Thyroid gland (tissue), 4 donors: ENCODE results near the gene ARMH2.

Source experiments
- POLR2A ChIP-seq, 2 donors: fragments of 450-650 bp; IDR thresholded peaks; one replicate each; pipeline ENCODE4 v1.6.1; 2017; ENCODE audit warnings: antibody characterized with exemption in 2 of 2, mild to moderate bottlenecking in 2 of 2, moderate library complexity in 1 of 2
- TF ChIP-seq, protein P1 (sequence below), 6 experiments: fragments of 200-600 bp in 3 of 6; fragments of 450-650 bp in 3 of 6; sonication (generic) in 3 of 6; IDR thresholded peaks; one replicate each; pipeline ENCODE4 v1.5.1; 2016 to 2019; ENCODE audit warnings: antibody characterized with exemption in 6 of 6, mild to moderate bottlenecking in 2 of 6, inconsistent platforms in 1 of 6, moderate library complexity in 1 of 6

DNA sequence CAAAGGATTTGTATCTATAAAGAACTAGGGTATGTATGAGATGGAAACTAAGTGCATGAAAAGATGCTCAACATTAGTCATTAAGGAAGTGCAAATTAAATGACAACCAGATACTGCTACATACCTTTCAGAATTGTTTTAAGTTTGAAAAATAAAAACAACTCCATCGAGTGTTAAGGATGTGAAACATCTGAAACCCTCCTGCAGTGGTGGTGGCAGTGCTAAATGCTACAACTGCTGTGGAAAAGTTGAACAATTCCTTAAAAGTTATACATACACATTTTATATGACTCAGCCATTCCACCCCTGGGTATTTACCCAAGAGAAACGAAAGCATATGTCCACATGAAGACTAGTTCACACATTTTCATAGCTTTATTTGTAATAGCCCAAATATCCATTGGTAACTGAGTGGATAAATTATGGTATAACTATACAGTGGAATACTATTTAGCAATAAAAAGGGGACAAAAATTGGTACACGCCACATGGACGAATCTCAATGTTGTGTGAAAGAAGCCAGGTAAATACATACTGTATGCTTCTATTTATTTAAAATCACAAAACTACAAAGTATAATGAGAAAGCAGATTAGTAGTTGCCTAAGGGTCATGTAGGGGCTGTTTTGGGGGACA lies 10.6 kb downstream of the ARMH2 start:
- TF ChIP-seq, protein P1, sequence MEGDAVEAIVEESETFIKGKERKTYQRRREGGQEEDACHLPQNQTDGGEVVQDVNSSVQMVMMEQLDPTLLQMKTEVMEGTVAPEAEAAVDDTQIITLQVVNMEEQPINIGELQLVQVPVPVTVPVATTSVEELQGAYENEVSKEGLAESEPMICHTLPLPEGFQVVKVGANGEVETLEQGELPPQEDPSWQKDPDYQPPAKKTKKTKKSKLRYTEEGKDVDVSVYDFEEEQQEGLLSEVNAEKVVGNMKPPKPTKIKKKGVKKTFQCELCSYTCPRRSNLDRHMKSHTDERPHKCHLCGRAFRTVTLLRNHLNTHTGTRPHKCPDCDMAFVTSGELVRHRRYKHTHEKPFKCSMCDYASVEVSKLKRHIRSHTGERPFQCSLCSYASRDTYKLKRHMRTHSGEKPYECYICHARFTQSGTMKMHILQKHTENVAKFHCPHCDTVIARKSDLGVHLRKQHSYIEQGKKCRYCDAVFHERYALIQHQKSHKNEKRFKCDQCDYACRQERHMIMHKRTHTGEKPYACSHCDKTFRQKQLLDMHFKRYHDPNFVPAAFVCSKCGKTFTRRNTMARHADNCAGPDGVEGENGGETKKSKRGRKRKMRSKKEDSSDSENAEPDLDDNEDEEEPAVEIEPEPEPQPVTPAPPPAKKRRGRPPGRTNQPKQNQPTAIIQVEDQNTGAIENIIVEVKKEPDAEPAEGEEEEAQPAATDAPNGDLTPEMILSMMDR (IDR thresholded peaks at IDR 0.05) = no peak
- TF ChIP-seq POLR2A (IDR thresholded peaks at IDR 0.05) = no peak
